Fibroblast of skin of back (primary cell): ENCODE results near the gene TMEM44.
"Not testable (repeated sequence)": the region's sequence is repeated elsewhere in the genome, so short reads cannot be mapped to it uniquely, and the experiment has no call there.

Experiments used
- DNase-seq: peaks from one replicate; pipeline ENCODE4 v3.0.0-alpha.2; 2013

Gene TMEM44

GRCh38 chr3:194642769-194643168 is 9.6 kb upstream of the TMEM44 start:
- DNase-seq = no peak

- peak; percentile 40 for DNase-seq
Measured at GRCh38 chr3:194640829-194641228, 7.6 kb upstream of the TMEM44 start.

- no peak for DNase-seq
Measured at GRCh38 chr3:194638991-194639605, 5.9 kb upstream of the TMEM44 start.

GRCh38 chr3:194637541-194638400 is 4.6 kb upstream of the TMEM44 start:
- DNase-seq = no peak

- DNase-seq = no peak
Measured at GRCh38 chr3:194637066-194637465, 3.8 kb upstream of the TMEM44 start.

- DNase-seq = peak; percentile 49
Measured at GRCh38 chr3:194632809-194633348, 340 bp downstream of the TMEM44 start.

- no peak for DNase-seq
Measured at GRCh38 chr3:194632226-194632808, 902 bp downstream of the TMEM44 start.

- no peak for DNase-seq
Measured at GRCh38 chr3:194631696-194632095, 1.5 kb downstream of the TMEM44 start.

GRCh38 chr3:194630681-194631080 is 2.5 kb downstream of the TMEM44 start:
- not testable (repeated sequence) for DNase-seq

GRCh38 chr3:194624956-194625355 is 8.3 kb downstream of the TMEM44 start:
- DNase-seq = no peak

- DNase-seq = no peak
Measured at GRCh38 chr3:194623449-194624290, 9.5 kb downstream of the TMEM44 start.

GRCh38 chr3:194622621-194623340 is 10.4 kb downstream of the TMEM44 start:
- no peak for DNase-seq

GRCh38 chr3:194621947-194622346 is 11.3 kb downstream of the TMEM44 start:
- DNase-seq = no peak

GRCh38 chr3:194620196-194620595 is 13.0 kb downstream of the TMEM44 start:
- no peak for DNase-seq

GRCh38 chr3:194619741-194620140 is 13.5 kb downstream of the TMEM44 start:
- no peak for DNase-seq

GRCh38 chr3:194618858-194619608 is 14.2 kb downstream of the TMEM44 start:
- DNase-seq = no peak

GRCh38 chr3:194617827-194618226 is 15.4 kb downstream of the TMEM44 start:
- DNase-seq = peak; percentile 15

GRCh38 chr3:194617143-194617671 is 16.0 kb downstream of the TMEM44 start:
- DNase-seq = no peak

- DNase-seq = no peak
Measured at GRCh38 chr3:194615226-194615625, 18.0 kb downstream of the TMEM44 start.

GRCh38 chr3:194612221-194612620 is 21.0 kb downstream of the TMEM44 start:
- DNase-seq = no peak

- DNase-seq = no peak
Measured at GRCh38 chr3:194610689-194611088, 22.5 kb downstream of the TMEM44 start.
